Mesenteric fat pad (tissue), 1 donor: Measurements from ENCODE around the gene LANCL3. TPM values are rescaled to one million over a fixed set of nuclear protein-coding genes. Genes with fewer than 3 reads are reported as not detected.

Source experiments
- DNase-seq: peaks from one replicate; pipeline ENCODE4 v3.0.0-alpha.2; 2020; ENCODE audit warnings: low spot score
- total RNA-seq: library from RNA; stranded (reverse); fragmentation: NEBNext Ultra II Directional; extraction: Animal tissue kit (Norgen Biotek cat#: 25700); gene quantifications from one replicate; pipeline ENCODE4 v1.2.1, GENCODE V29; 2021
- donor health status: DM: yes; HTN: yes; CAD: no.

Gene LANCL3
- total RNA-seq, 1 donor from 2014 or later = 0.35 TPM

GRCh38 chrX:37679230-37679629 lies 107.8 kb downstream of the LANCL3 start:
- no peak for DNase-seq

GRCh38 chrX:37679888-37680287 lies 108.4 kb downstream of the LANCL3 start:
- DNase-seq = no peak

- no peak for DNase-seq
These were observed 113.0 kb downstream of the LANCL3 start for GRCh38 chrX:37684426-37684825.

GRCh38 chrX:37684973-37685372 lies 113.5 kb downstream of the LANCL3 start:
- no peak for DNase-seq

- DNase-seq = peak; percentile 91
These were observed 114.2 kb downstream of the LANCL3 start, which contains the start of gene XK for GRCh38 chrX:37685381-37686359. Gene XK (plus strand): TSS chrX:37685791. CDS start chrX:37685962, 171 bp downstream.

GRCh38 chrX:37686369-37686995 lies 115.0 kb downstream of the LANCL3 start:
- no peak for DNase-seq

- no peak for DNase-seq
These were observed 115.5 kb downstream of the LANCL3 start for GRCh38 chrX:37686996-37687395.

- no peak for DNase-seq
These were observed 118.7 kb downstream of the LANCL3 start for GRCh38 chrX:37690119-37690518.

GRCh38 chrX:37692918-37693317 lies 121.5 kb downstream of the LANCL3 start:
- DNase-seq = no peak

- no peak for DNase-seq
These were observed 125.8 kb downstream of the LANCL3 start for GRCh38 chrX:37697169-37697760.

GRCh38 chrX:37701588-37701987 lies 130.1 kb downstream of the LANCL3 start:
- no peak for DNase-seq

GRCh38 chrX:37711991-37712390 lies 140.5 kb downstream of the LANCL3 start:
- DNase-seq = no peak

GRCh38 chrX:37712458-37712857 lies 141.0 kb downstream of the LANCL3 start:
- DNase-seq = no peak

GRCh38 chrX:37714479-37714878 lies 143.0 kb downstream of the LANCL3 start:
- DNase-seq = no peak

GRCh38 chrX:37716602-37717001 lies 145.1 kb downstream of the LANCL3 start:
- DNase-seq = no peak

GRCh38 chrX:37717708-37718107 lies 146.2 kb downstream of the LANCL3 start:
- DNase-seq = no peak

- no peak for DNase-seq
These were observed 151.1 kb downstream of the LANCL3 start for GRCh38 chrX:37722595-37722994.

- no peak for DNase-seq
These were observed 154.9 kb downstream of the LANCL3 start for GRCh38 chrX:37726346-37726745.
